GM21381 (cell line): Measurements from ENCODE around the gene PGM2L1.
"Not testable (repeated sequence)": the region's sequence is repeated elsewhere in the genome, so short reads cannot be mapped to it uniquely, and the experiment has no call there.

Experiments
- ATAC-seq: cut with Tn5 transposase; IDR thresholded peaks from one replicate; pipeline ENCODE4 v1.9.1; 2021; ENCODE audit warnings: mild to moderate bottlenecking, moderate library complexity; ENCODE audit not compliant: unreplicated experiment

The PGM2L1 gene

GRCh38 chr11:74341921-74342320 lies 56.3 kb downstream of the PGM2L1 start:
- no peak for ATAC-seq

- no peak for ATAC-seq
Observed at GRCh38 chr11:74339619-74340018, 58.6 kb downstream of the PGM2L1 start.

DNA sequence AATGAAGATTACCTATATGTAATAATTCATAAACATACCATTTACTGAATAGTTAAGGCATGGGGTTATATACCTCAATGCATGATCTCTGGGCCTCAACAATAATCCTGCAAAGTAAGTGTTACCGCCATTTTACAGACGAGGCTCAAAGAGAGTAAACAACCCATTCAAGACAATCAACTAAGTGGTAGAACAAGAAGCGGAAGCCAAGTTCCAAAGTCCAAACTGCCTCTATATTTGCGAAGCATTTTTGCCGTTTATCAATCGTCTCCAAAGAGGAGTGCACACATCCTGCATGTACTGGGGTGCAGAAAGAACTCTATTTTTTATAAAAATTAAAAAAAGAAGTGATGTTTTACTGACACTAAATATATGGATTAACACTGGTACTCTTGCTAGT lies 59.3 kb downstream of the PGM2L1 start:
- ATAC-seq = no peak

DNA sequence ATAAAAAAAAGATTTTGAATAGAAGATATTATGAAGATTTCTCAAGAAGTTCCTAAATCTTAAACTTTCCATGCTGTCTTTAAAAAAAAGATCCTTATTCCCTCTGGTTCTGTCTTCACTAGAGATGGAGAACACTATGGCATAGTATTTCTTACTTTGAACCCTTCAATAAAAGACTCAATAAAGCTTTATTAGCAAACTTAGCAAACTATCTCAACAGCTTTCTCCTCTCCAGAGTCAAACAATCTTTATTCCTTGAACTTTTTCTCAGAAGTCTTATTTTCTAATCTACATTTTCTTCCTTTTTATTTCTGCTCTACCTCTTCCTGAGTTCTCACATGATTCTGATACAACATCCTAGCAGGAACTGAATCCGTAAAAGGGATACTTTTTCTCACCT lies 65.0 kb downstream of the PGM2L1 start:
- ATAC-seq = no peak

GRCh38 chr11:74332291-74332690 lies 65.9 kb downstream of the PGM2L1 start:
- no peak for ATAC-seq

DNA sequence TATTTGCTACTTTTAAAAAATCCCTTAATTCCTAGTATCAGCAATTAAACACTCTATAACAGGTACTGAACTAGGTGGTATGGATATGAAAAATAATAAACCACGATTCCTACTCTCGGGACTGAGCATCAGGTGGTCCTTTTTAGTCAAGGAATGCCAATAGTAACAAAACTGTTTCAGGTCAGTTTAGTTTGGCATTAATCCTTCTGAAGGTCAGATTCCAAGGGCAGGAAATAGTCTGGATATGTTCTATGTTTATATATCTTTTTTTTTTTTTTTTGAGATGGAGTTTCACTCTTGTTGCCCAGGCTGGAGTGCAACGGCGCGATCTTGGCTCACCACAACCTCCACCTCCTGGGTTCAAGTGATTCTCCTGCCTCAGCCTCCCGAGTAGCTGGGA lies 67.2 kb downstream of the PGM2L1 start:
- ATAC-seq = not testable (repeated sequence)

DNA sequence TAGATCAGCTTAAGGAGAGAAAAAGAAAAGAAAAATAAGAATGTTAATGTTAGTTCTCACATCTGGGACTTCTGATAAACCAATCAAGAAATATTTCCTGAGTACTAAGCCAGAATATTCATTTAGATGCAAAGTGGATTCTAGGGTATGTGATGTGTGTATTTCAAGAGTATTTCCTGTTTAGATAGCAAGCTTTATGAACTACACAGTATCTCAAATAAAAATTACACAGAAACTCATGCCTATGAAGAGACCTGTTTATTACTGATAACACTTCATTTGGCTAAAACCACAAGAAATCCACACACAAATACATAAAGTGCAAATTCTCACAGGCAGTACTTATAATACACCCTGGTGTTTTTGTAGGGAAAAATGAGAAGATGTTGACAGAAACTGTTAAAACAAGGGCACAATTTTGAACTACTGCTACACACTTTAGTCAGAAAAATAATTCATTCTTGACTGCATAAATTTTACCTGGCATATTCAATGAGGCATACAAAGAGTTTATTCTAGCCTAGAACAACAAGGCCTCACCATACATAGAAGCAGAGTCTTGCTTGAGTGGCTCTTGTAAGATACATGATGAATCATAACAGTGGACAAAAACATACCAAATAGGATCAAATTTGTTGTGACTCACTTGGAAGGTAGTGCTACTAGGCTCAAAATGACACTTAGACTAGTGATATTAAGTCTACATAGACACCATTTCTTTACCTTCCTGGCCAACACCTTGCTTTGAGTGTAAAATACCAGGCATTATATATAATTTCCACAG lies 68.0 kb downstream of the PGM2L1 start:
- ATAC-seq = no peak

- ATAC-seq = no peak
Observed at GRCh38 chr11:74327076-74327475, 71.2 kb downstream of the PGM2L1 start.

- no peak for ATAC-seq
Observed at GRCh38 chr11:74326665-74327064, 71.6 kb downstream of the PGM2L1 start.

DNA sequence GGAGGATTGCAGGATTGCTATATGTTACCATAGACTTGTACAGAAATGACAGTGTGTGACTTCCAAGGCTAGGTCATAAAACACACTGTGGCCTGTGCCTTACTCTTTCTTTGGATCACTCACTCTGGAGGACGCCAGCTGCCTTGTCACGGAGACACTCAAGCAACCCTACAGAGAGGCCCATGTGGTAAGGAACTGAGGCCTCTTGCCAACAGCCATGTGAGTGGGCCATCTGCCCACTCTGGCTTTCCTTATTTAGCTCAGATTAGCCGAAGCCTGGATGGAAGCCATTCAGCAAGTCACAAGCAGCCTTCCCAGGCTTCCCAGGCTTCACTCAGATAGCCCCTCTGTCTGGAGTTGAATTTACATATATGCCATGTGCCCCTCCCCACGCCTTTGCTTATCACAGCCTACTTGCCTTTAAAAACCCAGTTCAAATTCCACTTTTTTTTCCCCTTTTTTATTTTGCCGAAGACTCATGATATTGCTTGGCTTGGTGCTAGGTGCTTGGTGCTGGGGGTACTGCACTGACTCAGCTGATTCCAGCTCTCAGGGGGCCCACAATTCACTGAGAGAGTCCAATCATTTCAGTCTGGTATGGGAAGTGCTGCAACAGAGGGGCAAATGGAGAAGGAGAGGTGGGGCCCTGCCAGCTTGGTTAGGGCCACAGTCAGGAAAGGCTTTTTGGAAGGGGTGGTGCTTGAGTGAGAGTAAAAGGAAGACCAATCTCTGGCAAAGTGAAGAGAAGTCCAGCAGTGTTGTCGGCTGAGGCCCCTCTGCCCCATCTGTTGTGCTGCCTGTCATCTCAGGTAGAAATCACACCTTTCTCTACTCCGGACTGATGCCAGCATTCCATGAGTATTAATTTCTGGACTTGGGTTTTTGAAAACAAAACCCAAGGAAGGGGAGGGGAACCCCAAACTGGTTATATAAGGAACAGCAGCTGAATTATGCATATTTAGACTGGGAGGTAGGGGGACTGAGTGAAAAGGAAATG lies 72.3 kb downstream of the PGM2L1 start:
- ATAC-seq = no peak

DNA sequence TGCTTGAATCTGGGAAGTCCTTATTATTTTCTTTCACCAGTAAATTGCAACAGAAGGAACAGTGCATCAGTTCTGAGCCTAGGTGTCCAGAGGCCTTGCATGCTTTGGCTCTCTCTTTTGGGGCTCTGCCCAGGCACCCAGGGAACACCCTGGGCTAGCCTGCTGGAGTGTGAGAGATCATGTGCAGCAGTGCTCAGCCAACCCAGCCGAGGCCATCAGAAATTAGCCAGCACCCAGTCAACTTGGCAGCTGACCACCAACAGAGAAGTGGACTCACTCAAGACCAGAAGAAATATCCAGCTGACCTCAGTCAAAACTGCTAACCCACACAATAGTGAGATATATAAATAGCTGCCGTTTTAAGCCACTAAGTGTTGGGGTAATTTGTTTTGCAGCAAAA lies 75.6 kb downstream of the PGM2L1 start:
- ATAC-seq = no peak

DNA sequence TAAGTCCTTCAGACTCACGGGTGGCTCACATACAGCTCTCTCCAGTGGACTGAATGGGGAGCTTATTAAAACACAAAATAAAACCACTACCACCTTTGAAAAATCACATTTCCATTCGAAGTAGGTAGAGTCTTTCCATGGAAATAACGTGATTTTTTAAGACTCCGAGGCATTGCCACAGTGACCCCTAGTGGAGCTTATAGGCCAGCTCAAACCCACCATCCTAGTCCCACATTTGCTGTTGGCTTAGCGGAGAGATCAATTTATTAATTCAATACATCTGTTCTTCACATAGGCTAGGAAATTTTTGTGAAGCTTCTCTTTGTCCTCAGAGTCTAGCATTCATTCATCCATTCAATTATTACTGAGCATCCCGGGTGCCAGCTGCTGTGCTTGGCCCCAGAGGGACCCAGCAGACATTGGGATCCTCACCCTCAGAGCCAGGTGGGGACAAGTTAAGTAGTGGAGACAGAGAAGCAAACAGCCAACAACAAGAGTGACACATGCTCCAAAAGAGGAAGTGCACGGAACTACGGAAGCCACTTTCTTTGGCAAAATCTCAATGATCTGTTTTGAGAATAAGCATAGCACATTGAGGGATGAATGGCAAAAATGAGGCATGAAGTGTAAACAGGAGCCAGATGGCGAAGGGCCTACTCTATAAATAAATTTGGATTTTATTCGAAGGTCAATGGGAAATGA lies 76.6 kb downstream of the PGM2L1 start:
- no peak for ATAC-seq

DNA sequence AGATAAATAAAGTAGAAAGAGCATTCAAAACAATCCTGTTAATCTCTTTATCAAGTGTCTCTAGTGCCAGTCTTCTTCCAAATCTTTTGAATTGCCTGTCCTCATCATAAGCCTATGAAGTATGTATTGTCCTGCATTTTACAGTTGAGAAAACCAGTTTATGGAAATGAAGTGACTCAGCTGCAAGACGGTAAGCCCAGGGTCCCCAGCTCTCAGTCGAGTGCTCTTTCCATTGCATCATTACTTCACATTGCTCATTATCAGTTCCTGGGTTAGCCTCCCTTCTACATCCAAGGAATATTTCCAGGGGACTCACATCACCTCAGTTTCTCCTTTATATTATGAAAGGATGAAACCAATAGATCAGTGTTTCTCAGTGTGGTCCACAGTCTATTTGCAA lies 77.7 kb downstream of the PGM2L1 start:
- no peak for ATAC-seq

DNA sequence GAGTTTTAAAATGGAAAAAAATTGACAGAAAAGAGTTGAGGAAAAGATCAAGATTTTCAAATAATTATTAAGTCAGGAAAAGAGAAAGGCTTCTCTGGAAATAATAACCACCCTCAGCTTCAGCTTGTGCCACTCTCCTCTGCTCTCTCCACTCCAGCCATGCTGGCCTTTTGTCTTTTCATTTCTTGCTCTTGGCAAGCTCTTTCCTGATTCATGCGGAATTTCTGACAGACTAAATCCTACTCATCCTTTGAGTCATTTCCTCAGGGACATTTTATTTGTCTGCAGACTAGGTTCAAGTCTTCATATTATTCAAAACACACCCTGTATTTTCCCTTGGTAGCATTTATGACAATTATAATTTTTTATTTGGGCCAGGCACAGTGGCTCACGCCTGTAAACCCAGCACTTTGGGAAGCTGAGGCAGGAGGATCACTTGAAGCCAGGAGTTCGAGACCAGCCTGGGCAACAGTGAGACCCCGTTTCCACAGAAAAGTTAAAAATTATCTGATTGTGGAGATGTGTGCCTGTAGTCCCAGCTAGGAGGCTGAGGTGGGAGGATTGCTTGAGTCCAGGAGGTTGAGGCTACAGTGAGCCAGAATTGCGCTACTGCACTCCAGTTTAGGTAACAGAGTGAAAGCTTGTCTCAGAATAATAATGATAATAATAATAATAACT lies 79.0 kb downstream of the PGM2L1 start:
- ATAC-seq = no peak

- no peak for ATAC-seq
Observed at GRCh38 chr11:74318241-74318932, 79.8 kb downstream of the PGM2L1 start.

DNA sequence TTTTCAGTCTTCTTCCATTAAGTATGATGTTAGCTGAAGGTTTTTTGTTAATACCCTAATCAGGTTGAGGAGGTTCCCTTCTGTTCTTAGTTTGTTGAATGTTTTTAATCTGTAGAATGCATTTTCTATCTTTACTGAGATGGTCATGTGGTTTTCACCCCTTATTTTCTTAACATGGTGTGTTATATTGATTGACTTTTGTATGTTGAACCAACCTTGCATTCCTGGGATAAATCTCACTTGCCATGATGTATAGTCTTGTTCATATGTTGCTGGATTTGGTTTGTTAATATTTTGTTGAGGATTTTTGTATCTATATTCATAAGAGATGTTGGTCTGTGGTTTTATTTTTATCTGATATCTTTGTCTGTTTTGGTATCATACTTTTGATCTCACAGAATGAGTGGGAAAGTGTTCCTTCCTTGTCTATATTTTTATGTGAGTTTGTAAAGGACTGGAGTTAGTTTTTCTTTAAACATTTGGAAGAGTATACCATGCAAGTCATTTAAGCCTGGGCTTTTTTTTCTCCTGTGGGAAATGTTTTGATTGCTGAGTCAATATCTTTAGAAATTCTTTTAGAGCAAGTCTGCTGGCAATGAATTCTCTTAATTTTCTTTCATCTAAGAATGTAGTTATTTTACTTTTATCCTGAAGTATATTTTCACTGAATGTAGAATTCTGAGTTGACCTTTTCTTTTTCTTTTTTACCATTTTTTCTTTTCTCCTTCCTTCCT lies 81.3 kb downstream of the PGM2L1 start:
- no peak for ATAC-seq

- ATAC-seq = no peak
Observed at GRCh38 chr11:74312326-74312725, 85.9 kb downstream of the PGM2L1 start.

GRCh38 chr11:74311352-74311926 lies 86.8 kb downstream of the PGM2L1 start, which contains the start of gene P4HA3:
Gene P4HA3, minus strand, starts transcription at chr11:74311640. Its CDS starts 29 bp downstream, at chr11:74311611.
- ATAC-seq = no peak

- no peak for ATAC-seq
Observed at GRCh38 chr11:74310857-74311256, 87.4 kb downstream of the PGM2L1 start.
